Mesendoderm (in vitro differentiated cells): ENCODE measurements around the gene PCDHGB7.
A peak's percentile ranks its signal among the peaks of the same experiment; 100 is the strongest.
"Not testable (repeated sequence)": the region's sequence is repeated elsewhere in the genome, so short reads cannot be mapped to it uniquely, and the experiment has no call there.

Source experiments
- DNase-seq: peaks from one replicate; pipeline ENCODE4 v3.0.0; 2013
- H2AK5ac ChIP-seq: 2 replicates; pipeline ENCODE4 v1.6.1; 2013; ENCODE audit warnings: low read length, inconsistent platforms
- H2BK120ac ChIP-seq: 2 replicates; pipeline ENCODE4 v1.6.1; 2013; ENCODE audit warnings: low read depth, mild to moderate bottlenecking, low read length, moderate library complexity, mixed read lengths
- H2BK15ac ChIP-seq: replicated peaks from 2 replicates; pipeline ENCODE4 v1.6.1; 2013; ENCODE audit warnings: low read depth, mild to moderate bottlenecking, moderate library complexity
- H2BK5ac ChIP-seq: 2 replicates; pipeline ENCODE4 v1.6.1; 2013; ENCODE audit warnings: low read length, inconsistent platforms
- H3K18ac ChIP-seq: 2 replicates; pipeline ENCODE4 v1.6.1; 2013; ENCODE audit warnings: mild to moderate bottlenecking, low read length, mixed read lengths
- H3K23ac ChIP-seq: one replicate; pipeline ENCODE4 v1.6.1; 2013; ENCODE audit warnings: low read length
- H3K27ac ChIP-seq: 2 replicates; pipeline ENCODE4 v1.5.1; 2013; ENCODE audit warnings: low read depth, mild to moderate bottlenecking, inconsistent platforms, low read length, moderate library complexity
- H3K27me3 ChIP-seq: 2 replicates; pipeline ENCODE4 v1.6.1; 2013; ENCODE audit warnings: low read length, control low read depth, mild to moderate bottlenecking, inconsistent platforms; ENCODE audit not compliant: insufficient read depth, poor library complexity
- H3K36me3 ChIP-seq: 2 replicates; pipeline ENCODE4 v1.6.1; 2013; ENCODE audit warnings: low read length, inconsistent platforms; ENCODE audit not compliant: control insufficient read depth, insufficient read depth
- H3K4ac ChIP-seq: one replicate; pipeline ENCODE4 v1.6.1; 2013; ENCODE audit warnings: low read depth, mild to moderate bottlenecking, low read length, moderate library complexity
- H3K4me1 ChIP-seq: 2 replicates; pipeline ENCODE4 v1.6.1; 2013; ENCODE audit warnings: low read depth, low read length, inconsistent platforms; ENCODE audit not compliant: control insufficient read depth
- H3K4me2 ChIP-seq: 2 replicates; pipeline ENCODE4 v1.6.1; 2013; ENCODE audit warnings: low read length
- H3K4me3 ChIP-seq: 2 replicates; pipeline ENCODE4 v1.5.1; 2013; ENCODE audit warnings: mild to moderate bottlenecking, low read length
- H3K56ac ChIP-seq: one replicate; pipeline ENCODE4 v1.6.1; 2013; ENCODE audit warnings: low read length
- H3K79me1 ChIP-seq: 2 replicates; pipeline ENCODE4 v1.6.1; 2013; ENCODE audit warnings: low read length, inconsistent platforms
- H3K79me2 ChIP-seq: 2 replicates; pipeline ENCODE4 v1.6.1; 2013; ENCODE audit warnings: mild to moderate bottlenecking, low read length; ENCODE audit not compliant: control insufficient read depth, insufficient read depth
- H3K9ac ChIP-seq: 2 replicates; pipeline ENCODE4 v1.6.1; 2013; ENCODE audit warnings: low read length, inconsistent platforms
- H4K5ac ChIP-seq: one replicate; pipeline ENCODE4 v1.6.1; 2013; ENCODE audit warnings: low read length
- H4K8ac ChIP-seq: one replicate; pipeline ENCODE4 v1.6.1; 2013; ENCODE audit warnings: low read depth, mild to moderate bottlenecking, control low read depth, low read length, moderate library complexity
- WGBS: extraction: QIAGEN DNeasy Blood & Tissue Kit; methylation state at CpG from one replicate; pipeline ENCODE4 v1.1.7; 2013; ENCODE audit warnings: low lambda C conversion rate, missing lambda C conversion rate; ENCODE audit not compliant: insufficient coverage; ENCODE audit errors: extremely low coverage; 5-methylcytosine and 5-hydroxymethylcytosine counted together

PCDHGB7 gene

GRCh38 chr5:141407790-141408505, 9.5 kb upstream of the PCDHGB7 start, which contains the start of gene PCDHGB6:
PCDHGB6 (plus strand) TSS chr5:141408021; CDS start chr5:141408203, 182 bp downstream.
- not testable (repeated sequence) for H2BK120ac ChIP-seq, H3K79me2 ChIP-seq, H3K4me1 ChIP-seq, H4K5ac ChIP-seq, H4K8ac ChIP-seq, H2AK5ac ChIP-seq, H3K79me1 ChIP-seq, H2BK15ac ChIP-seq, H2BK5ac ChIP-seq, H3K18ac ChIP-seq, H3K27me3 ChIP-seq, H3K4ac ChIP-seq, H3K27ac ChIP-seq, H3K36me3 ChIP-seq, H3K23ac ChIP-seq
- DNase-seq, result peak; percentile 84
- Histone ChIP-seq H3K56ac (peak within 1 kb of the TSS; percentile 80), H3K9ac (peak within 1 kb of the TSS; percentile 67), H3K4me3 (peak within 1 kb of the TSS; percentile 53), H3K4me2 (peak within 1 kb of the TSS; percentile 75)
- no CpG with 5 or more reads among the region's 51 CpGs for WGBS

- no peak overlapping the region for H3K56ac ChIP-seq
- WGBS, result no CpG with 5 or more reads among the region's 64 CpGs
- H2BK5ac ChIP-seq, result no peak overlapping the region
- H3K27me3 ChIP-seq, result no peaks in the 10 kb centered on the region
- H3K18ac ChIP-seq, result no peak overlapping the region
- H4K5ac ChIP-seq, result no peak overlapping the region
- H2BK15ac ChIP-seq, result no peak overlapping the region
- no peak overlapping the region for H3K4me3 ChIP-seq
- no peak overlapping the region for H3K4me2 ChIP-seq
- no peak overlapping the region for H2AK5ac ChIP-seq
- DNase-seq, result no peak
- H3K79me1 ChIP-seq, result no peaks in the 10 kb centered on the region
- H3K4me1 ChIP-seq, result no peaks in the 10 kb centered on the region
- no peak overlapping the region for H4K8ac ChIP-seq
- H3K4ac ChIP-seq, result no peak overlapping the region
- no peaks in the 10 kb centered on the region for H3K79me2 ChIP-seq
- no peak overlapping the region for H2BK120ac ChIP-seq
- no peak overlapping the region for H3K9ac ChIP-seq
- H3K27ac ChIP-seq, result no peak overlapping the region
- no peak overlapping the region for H3K23ac ChIP-seq
- no peaks in the 10 kb centered on the region for H3K36me3 ChIP-seq
Observed at GRCh38 chr5:141409598-141410306, 7.7 kb upstream of the PCDHGB7 start.

DNA sequence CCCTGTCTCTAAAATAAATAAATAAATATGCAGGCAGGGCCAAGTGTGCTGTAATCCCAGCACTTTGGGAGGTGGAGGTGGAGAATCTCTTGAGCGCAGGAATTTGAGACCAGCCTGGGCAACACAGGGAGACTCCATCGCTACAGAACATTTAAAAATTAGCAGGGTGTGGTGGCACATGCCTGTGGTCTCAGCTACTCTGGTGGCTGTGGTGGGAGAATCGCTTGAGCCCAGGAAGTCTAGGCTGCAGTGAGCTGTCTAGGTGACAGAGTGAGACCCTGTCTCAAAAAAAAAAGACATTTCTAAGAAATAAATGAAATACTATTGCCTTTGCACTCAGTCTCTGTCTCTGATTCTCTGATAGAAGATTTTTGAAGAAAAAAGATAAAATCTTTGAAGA, 5.9 kb upstream of the PCDHGB7 start:
- Histone ChIP-seq H3K4ac (no peak overlapping the region), H3K79me1 (no peaks in the 10 kb centered on the region), H2BK5ac (no peak overlapping the region), H3K4me1 (no peaks in the 10 kb centered on the region), H3K23ac (no peak overlapping the region), H3K4me3 (no peak overlapping the region), H3K4me2 (no peak overlapping the region), H3K18ac (no peak overlapping the region), H3K27ac (no peak overlapping the region), H2BK120ac (no peak overlapping the region), H4K8ac (no peak overlapping the region), H4K5ac (no peak overlapping the region), H3K9ac (no peak overlapping the region), H2BK15ac (no peak overlapping the region), H3K27me3 (no peaks in the 10 kb centered on the region), H2AK5ac (no peak overlapping the region), H3K56ac (no peak overlapping the region), H3K36me3 (no peaks in the 10 kb centered on the region), H3K79me2 (no peaks in the 10 kb centered on the region)
- WGBS, result no CpG with 5 or more reads among the region's 3 CpGs
- DNase-seq, result no peak

DNA sequence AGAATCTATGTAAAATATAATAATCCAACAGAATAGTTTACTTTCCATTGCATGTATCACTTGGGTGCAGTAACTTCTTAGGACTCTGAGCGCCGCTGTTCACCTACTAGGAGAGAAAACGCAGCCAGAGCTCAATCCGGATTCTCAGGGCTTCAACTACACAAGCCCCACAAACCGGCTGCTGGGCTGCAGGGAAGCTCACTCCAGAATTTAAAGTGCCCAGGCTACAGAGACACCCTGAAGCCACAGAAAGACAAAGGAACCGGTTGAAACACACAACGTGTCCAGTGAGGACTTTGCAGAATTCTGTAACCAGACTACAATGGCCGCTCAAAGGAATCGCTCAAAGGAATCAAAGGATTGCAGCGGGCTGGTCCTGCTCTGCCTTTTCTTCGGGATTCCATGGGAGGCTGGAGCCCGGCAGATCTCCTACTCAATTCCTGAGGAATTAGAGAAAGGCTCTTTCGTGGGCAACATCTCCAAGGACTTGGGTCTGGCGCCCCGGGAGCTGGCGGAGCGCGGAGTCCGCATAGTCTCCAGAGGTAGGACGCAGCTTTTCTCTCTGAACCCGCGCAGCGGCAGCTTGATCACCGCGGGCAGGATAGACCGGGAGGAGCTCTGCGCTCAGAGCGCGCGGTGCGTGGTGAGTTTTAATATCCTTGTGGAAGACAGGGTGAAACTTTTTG, 4.5 kb upstream of the PCDHGB7 start, which contains the start of gene PCDHGA10:
TSS of gene PCDHGA10 (plus strand) at position 134 of the 686 bp plus-strand sequence. CDS start at position 323, 189 bp downstream.
- no peak within 1 kb of the TSS for H2AK5ac ChIP-seq
- no peaks in the 10 kb centered on the region for H3K4me1 ChIP-seq
- H4K5ac ChIP-seq, result no peak within 1 kb of the TSS
- H3K4ac ChIP-seq, result no peak within 1 kb of the TSS
- H3K4me2 ChIP-seq, result peak within 1 kb of the TSS; percentile 37
- no peak within 1 kb of the TSS for H3K23ac ChIP-seq
- H3K4me3 ChIP-seq, result peak within 1 kb of the TSS; percentile 64
- peak within 1 kb of the TSS; percentile 74 for H3K9ac ChIP-seq
- H3K27me3 ChIP-seq, result no peaks in the 10 kb centered on the region
- DNase-seq, result peak; percentile 87
- peak within 1 kb of the TSS; percentile 47 for H3K27ac ChIP-seq
- H3K79me2 ChIP-seq, result no peaks in the 10 kb centered on the region
- no peak within 1 kb of the TSS for H2BK15ac ChIP-seq
- no CpG with 5 or more reads among the region's 31 CpGs for WGBS
- H3K79me1 ChIP-seq, result no peaks in the 10 kb centered on the region
- no peak within 1 kb of the TSS for H2BK120ac ChIP-seq
- H3K18ac ChIP-seq, result no peak within 1 kb of the TSS
- no peak within 1 kb of the TSS for H4K8ac ChIP-seq
- no peak within 1 kb of the TSS for H2BK5ac ChIP-seq
- peak within 1 kb of the TSS; percentile 81 for H3K56ac ChIP-seq
- H3K36me3 ChIP-seq, result no peaks in the 10 kb centered on the region

DNA sequence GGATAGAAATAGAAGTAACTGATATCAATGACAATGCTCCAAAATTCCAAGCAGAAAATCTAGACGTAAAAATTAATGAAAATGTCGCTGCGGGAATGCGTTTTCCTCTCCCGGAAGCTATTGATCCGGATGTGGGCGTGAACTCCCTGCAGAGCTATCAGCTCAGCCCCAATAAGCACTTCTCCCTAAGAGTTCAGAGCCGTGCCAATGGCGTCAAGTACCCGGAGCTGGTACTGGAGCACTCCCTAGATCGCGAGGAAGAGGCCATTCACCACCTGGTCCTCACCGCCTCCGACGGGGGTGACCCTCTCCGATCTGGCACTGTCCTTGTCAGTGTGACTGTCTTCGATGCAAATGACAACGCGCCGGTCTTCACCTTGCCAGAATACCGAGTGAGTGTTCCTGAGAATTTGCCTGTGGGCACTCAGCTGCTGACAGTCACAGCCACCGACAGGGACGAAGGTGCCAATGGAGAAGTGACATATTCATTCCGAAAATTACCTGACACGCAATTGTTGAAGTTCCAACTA, 3.9 kb upstream of the PCDHGB7 start:
- no peak overlapping the region for H3K4ac ChIP-seq
- peak overlapping the region; percentile 28 for H3K4me2 ChIP-seq
- no peak overlapping the region for H4K8ac ChIP-seq
- peak overlapping the region; percentile 74 for H3K9ac ChIP-seq
- peak overlapping the region; percentile 64 for H3K4me3 ChIP-seq
- H3K79me1 ChIP-seq, result no peaks in the 10 kb centered on the region
- H3K4me1 ChIP-seq, result no peaks in the 10 kb centered on the region
- no peak overlapping the region for H2AK5ac ChIP-seq
- H3K27ac ChIP-seq, result no peak overlapping the region
- peak; percentile 48 for DNase-seq
- no CpG with 5 or more reads among the region's 25 CpGs for WGBS
- H2BK120ac ChIP-seq, result no peak overlapping the region
- H3K23ac ChIP-seq, result no peak overlapping the region
- no peaks in the 10 kb centered on the region for H3K79me2 ChIP-seq
- H3K18ac ChIP-seq, result no peak overlapping the region
- no peak overlapping the region for H4K5ac ChIP-seq
- H3K36me3 ChIP-seq, result no peaks in the 10 kb centered on the region
- H3K56ac ChIP-seq, result peak overlapping the region; percentile 81
- no peak overlapping the region for H2BK5ac ChIP-seq
- no peak overlapping the region for H2BK15ac ChIP-seq
- no peaks in the 10 kb centered on the region for H3K27me3 ChIP-seq
